SH-SY5Y (cell line): ENCODE measurements around the gene SBNO2.

Experiments
- GATA2 ChIP-seq: IDR thresholded peaks from 2 replicates; pipeline ENCODE4 v1.6.1; 2011; ENCODE audit warnings: mild to moderate bottlenecking, low read depth, low read length
- GATA3 ChIP-seq: IDR thresholded peaks from 2 replicates; pipeline ENCODE4 v1.6.1; 2011; ENCODE audit warnings: low read depth, mild to moderate bottlenecking, low read length, moderate library complexity

DNA sequence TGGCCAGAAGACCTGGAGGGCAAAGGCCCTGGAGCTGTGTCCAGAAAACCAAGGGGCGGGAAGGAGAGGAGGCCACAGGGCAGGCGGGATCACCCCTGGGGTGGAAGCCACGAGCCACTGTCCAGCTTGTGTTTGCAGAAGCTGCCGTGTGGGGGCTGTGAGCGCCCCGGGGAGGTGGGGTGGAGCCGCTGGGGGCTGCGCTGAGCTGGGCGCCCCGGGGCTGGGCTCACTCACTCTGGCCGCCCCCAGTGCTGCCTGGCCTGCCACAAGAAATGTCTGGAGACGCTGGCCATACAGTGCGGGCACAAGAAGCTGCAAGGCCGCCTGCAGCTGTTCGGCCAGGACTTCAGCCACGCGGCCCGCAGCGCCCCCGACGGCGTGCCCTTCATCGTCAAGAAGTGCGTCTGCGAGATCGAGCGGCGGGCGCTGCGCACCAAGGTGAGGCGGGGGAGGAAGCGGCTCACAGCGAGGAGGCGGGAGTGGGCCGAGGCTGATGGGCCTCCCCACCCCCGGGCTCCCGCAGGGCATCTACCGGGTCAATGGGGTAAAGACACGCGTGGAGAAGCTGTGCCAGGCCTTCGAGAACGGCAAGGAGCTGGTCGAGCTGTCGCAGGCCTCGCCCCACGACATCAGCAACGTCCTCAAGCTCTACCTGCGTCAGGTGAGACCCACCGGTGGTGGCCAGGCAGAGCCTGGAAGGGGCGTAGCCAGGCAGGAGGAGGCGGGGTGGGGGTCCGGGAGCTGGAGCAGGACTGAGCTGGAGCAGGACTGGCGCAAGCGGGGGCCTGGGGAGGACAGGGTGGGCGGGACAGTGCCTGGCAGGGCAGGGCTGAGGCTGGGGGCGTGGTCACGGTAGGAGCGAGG is 92.5 kb downstream of the SBNO2 start:
- TF ChIP-seq GATA2 = no peak
- no peak for TF ChIP-seq GATA3
